DMS 273 treated with DMSO at 0.1 percent for 48 hours (cell line): ENCODE data around the gene RFFL.
A peak's percentile ranks its signal among the peaks of the same experiment; 100 is the strongest.
"Not testable (repeated sequence)": the region's sequence is repeated elsewhere in the genome, so short reads cannot be mapped to it uniquely, and the experiment has no call there.

ENCODE experiments used
- DNase-seq: peaks from one replicate; lab custom pipeline; 2025; lab: John Stamatoyannopoulos, UW

The RFFL gene

DNA sequence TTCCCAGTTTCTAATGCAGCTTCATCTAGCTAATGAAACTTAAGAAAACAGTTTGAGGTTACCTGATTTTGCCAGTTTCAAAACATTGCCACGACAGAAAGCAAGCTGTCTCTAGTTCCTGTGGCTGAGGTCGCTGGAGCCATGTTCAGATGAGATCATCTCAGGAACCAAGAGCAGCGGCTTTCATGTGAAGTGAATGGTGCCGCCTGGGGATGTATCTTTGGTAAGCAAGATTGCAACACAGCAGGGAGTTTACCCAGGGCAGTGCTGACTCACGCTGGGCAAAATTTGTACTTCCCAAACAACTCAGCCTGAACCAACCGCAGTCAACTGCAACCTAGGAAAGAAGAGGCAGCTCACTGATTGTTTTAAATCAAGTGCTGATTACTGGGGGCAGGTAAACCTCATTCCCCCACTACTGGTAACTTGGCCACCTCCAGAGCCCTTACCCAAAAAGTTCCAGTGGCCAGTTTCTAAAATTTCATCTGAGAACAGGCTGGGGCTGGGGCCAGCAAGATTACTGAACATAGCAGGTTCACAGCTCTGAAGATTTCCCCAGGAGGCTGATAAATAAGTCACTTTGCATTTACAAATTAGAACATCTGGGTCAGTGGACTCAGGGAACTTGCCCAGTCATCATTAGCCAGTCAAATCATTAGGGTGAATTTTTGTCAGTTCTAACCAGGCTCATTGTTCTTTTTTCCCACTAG is at the start of gene RFFL:
RFFL (minus strand) TSS at position 194 of the 710 bp plus-strand sequence. CDS start 37,154 bp downstream, outside the sequence.
- DNase-seq = peak; percentile 89

DNA sequence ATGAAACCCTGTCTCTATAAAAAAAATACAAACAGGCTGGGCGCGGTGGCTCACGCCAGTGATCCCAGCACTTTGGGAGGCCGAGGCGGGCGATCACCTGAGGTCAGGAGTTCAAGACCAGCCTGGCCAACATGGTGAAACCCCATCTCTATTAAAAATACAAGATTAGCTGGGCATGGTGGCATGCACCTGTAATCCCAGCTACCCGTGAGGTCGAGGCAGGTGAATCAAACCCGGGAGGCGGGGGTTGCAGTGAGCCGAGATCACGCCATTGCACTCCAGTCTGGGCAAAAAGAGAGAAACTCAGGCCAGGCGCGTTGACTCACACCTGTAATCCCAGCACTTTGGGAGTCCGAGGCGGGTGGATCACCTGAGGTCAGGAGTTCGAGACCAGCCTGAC is 47.3 kb upstream of the RFFL start:
- DNase-seq = not testable (repeated sequence)

DNA sequence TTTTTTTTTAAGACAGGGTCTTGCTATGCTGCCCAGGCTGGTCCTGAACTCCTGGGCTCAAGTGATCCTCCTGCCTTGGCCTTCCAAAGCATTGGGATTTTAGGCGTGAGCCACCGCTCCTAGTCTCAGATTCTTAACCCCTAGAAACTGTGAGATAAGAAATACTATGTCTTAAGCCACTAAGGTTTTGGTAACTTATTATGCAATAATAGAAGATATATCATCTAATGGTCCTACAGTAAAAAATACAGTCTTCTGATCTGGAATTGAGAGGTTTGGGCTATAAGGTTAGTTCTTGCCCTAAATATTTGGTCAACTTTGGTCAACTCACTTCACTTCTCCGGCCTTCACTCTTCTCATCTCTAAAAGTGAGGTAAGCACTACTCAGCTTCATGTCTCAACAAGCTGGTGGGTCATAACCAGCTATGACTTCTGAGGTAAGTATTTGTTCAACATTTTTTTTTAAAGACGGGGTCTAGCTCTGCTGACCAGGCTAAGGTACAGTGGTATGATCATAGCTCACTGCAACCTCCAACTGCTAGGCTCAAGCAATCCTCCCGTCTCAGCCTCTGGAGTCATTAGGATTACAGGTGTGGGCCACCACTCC is 41.4 kb upstream of the RFFL start:
- DNase-seq = no peak

DNA sequence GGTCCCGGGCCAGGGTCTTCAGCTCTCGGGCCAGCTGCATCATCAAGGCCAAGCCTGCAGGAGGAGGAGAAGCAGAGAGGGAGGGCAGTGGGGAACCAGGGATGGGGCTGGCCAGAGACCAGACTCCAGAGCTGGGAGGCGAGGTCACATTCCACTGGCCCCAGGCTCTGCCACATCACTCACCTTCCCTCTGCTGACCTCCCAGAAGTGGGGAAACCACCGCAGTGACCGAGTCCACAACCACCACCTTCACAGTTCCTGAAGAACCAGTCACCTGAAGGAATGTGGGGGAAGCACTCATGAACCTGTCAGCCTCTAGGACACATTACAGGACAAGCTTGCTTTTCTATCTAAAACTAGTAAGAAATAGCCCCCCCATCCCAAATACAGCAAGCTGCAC is 39.8 kb upstream of the RFFL start:
- DNase-seq = no peak

- no peak for DNase-seq
These were observed 38.2 kb upstream of the RFFL start for GRCh38 chr17:35101725-35102124.

DNA sequence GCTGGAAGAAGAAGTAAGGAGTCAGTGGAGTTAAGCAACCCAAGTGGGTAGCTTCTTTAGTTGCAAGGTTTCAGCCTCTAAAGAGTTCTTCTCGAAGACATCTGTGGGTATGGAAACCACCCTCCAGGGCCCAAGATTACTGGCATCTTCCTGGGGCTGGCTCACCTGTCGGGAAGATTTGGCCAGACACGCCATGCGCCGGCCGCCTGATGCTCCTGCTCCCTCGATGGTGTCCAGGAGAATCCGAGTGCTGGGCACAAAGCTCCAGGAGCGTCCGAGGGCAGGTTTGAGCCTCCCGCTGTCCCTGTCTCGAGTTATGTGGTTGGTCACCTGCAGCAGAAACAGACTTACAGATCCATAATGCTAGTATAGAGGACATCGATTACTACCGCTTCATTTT is 37.5 kb upstream of the RFFL start:
- no peak for DNase-seq

DNA sequence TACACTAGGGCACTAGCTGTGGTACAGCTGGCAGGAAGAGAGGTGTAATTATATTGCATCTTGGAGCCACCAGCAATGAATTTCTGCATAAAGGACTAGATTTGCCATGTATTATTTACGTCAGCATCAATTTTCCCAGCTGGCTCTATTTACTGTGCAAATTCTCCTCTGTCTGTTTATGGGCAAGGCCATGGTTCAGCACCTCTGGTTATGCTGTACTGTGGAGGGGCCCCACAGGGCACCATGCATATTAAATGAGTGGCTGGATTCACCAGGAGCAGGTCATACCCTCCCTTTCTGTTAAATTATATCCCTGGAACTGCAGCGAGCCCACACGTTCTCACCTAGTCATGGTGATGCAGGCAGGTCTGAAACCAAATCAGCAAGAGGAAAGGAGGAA is 36.4 kb upstream of the RFFL start:
- DNase-seq = no peak

GRCh38 chr17:35097776-35098175 is 34.3 kb upstream of the RFFL start:
- no peak for DNase-seq

DNA sequence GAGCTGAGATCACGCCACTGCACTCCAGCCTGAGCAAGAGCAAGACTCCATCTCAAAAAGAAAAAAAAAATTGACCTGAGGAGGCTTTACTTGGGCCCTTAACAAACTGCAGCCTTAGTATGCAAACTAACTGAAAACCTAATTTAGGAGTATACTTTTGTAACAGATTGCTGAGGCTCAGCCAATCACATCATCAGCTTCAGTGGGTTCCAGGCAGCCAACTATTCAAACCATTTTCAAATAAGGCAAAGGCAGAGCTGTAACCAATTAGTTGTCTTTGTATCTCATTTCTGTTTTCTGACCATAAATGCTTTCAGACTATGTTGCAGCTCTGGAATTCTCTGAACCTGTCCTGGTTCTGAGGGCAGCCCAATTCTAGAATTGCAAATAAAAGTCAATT is 32.2 kb upstream of the RFFL start:
- DNase-seq = no peak

- DNase-seq = no peak
These were observed 31.4 kb upstream of the RFFL start for GRCh38 chr17:35094902-35095301.

DNA sequence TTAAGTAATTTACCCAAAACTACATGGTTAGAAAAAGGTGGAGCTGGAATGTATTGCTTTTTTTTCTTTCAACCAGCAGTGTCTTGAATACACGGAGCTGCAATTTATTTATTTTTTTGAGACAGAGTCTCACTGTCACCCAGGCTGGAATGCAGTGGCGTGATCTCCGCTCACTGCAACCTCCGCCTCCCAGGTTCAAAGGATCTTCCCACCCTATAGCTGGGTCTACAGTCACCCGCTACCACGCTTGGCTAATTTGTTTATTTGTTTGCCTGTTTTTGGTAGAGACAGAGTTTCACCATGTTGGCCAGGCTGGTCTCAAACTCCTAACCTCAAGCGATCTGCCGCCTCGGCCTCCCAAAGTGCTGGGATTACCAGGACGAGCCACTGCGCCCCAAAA is 27.2 kb upstream of the RFFL start:
- DNase-seq = not testable (repeated sequence)

GRCh38 chr17:35089586-35090296 is 26.2 kb upstream of the RFFL start:
- DNase-seq = no peak

DNA sequence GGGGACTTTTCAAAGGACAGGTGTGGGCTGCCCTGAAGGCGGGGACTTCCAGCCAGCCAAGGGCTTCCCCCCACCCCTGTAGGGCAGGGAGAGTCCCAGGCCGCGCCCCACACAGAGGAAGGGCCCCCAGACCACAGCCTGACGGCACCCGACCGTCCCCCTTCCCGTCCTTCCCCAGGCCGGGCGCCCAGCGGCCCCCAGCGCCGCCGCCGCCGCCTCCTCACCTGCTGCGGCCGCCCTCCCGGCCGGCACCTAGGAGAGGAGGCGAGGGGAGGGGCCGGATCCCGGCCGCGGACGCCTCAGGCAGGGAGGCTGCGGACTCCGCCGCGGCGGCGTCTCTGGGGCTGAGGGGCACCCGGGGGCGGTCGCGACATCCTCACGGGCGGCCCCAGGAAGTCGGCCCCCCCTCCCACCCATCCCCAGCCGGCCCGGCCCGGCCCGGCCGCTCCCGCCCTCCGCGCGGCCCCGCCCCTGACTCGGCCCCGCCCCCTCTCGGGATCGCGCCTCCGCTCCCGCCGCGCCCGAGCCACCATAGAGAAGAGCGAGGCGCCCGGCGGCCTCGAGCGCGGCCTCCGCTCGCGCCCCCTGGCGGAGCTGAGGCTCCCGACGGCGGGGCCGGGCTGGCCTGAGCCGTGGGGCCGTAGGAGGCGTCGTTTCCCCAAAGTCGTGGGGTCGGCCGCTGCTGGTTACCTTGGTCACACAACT is 25.5 kb upstream of the RFFL start:
- peak; percentile 29 for DNase-seq

- DNase-seq = no peak
These were observed 24.9 kb upstream of the RFFL start for GRCh38 chr17:35088356-35088880.

DNA sequence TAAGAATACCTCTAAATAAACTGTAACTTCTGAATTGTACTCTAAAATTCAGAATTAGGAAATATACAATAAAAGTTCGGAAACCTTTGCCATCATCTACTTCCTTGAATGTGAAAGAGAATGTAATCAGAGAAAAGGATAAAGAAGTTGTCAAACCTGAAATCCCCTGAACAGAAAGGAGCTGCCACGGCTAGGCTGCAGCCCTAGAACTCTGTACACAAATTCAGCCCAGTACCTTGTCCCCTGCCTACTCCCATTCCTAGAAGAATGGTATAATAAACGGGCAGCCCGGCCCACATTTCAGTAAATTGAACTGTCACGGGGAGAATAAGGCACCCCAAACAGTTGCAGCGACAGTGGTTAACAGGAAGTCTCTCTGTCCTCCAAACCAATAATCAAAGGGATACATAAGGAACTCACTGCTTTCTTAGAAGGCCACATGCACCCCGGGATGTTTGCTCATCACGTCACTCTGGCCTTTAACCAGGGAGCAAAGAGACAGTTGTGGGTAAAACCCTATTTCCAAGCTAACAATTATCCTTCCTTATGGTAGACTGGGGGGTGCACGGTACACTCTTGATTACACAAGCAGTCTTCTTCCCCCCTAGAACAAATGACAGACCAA is 24.3 kb upstream of the RFFL start:
- DNase-seq = no peak

DNA sequence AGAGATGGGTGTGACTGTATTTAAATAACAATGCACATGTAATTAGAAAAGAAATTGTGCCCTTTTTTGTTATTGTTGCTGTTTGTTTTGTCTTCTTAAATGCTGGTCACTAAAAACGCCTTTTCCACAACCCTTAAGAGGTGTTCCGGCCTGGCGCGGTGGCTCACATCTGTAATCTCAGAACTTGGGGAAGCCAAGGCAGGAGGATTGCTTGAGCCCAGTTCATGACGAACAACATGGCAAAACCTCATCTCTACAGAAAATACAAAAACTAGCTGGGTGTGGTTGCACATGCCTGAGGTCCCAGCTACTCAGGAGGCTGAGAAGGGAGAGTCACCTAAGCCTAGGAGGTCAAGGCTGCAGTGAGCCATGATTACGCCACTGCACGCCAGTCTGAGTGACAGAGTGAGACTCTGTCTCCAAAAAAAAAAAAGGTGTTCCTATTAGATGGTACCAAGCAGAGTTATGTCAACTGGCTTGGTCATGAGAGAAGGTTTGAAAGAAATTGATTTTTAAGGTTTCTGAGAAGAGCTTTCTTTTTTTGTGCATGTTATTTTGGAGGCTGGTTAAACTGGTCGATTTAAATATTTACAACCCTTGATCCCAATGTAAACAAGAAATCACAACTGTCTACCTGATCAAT is 23.5 kb upstream of the RFFL start:
- DNase-seq = no peak

DNA sequence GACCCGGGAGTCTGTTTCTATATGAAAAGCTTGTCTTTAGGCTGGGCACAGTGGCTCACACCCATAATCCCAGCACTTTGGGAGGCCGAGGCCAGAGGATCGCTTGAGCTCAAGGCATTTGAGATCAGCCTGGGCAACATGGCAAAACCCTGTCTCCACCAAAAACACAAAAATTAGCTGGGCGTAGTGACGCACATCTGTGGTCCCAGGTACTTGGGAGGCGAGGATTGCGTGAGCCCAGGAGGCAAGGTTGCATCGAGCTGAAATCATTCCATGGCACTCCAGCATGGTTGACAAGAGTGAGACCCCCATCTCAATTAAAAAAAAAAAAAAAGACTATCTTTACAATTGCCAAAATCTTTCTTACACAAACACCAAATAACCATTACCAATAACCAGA is 22.7 kb upstream of the RFFL start:
- DNase-seq = no peak

DNA sequence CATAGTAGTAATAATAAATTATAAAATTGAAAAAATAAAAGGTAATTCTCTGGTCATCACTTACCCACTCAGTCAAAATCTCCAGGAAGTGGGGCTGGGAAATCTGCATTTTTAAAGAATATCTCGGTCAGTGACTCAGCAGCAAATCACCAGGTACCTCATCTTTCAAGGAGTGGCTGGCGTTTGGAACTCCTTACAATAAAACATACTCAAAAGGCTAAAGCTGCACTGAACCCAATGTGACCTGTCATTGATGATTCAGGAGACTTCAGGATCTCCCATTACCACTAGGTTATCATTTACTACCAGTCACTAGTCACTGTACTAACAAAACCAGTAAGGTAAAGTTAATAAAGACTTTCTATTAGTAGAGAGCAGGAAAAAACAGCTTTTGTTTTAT is 21.5 kb upstream of the RFFL start:
- DNase-seq = no peak

DNA sequence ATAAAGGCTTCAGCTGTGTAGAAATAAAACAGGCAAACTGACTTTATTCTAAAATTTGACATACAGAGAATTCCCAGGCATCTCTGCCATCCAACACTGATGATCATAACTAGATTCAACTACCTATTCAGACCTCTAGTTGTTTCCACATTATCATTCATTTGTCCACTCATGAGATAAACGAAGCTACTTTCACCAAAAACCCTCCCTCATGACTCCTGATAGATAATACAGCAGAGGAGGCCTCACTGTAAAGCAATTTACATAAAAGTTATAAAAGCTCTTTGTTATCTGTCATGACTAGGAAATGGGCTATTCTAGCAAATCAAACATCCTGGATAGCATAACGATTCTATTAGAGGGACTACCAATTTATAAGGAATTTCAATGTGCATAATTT is 19.6 kb upstream of the RFFL start:
- no peak for DNase-seq

- DNase-seq = peak; percentile 77
These were observed 18.7 kb upstream of the RFFL start for GRCh38 chr17:35082073-35082657.

DNA sequence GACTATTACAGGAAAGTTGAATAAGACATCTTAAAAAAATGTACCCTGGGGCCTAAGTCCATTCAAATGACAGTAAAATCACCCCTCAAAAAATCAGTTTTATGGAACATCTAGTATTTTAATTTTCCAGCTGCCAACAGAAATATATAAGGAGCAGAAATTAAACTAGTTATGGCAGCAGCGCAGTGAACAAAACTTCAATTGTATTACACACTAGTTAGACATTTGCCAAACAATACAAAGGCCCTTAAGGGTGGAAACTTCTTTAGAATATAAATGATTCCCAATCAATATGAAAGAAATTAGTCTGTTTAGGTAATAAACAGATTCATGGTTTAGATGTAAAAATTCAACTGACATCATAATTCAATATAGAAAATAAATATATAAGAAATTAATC is 18.1 kb upstream of the RFFL start:
- DNase-seq = no peak
